DND-41 (cell line): ENCODE results near the gene CPXM1.

ENCODE experiments used
- ATAC-seq: fragments of 200-7000 bp; cut with Tn5 transposase; 3 replicates; pipeline ENCODE4 v1.9.1; 2021; ENCODE audit warnings: low read depth; ENCODE audit not compliant: insufficient read depth
- DNase-seq: peaks from one replicate; pipeline ENCODE4 v3.0.0-alpha.2; 2020
- H2AFZ ChIP-seq: 2 replicates; pipeline ENCODE4 v1.6.0; 2012; ENCODE audit warnings: low read depth, low read length
- H3K27ac ChIP-seq: 2 replicates; pipeline ENCODE4 v1.5.1; 2012; ENCODE audit warnings: low read length, inconsistent platforms
- H3K27me3 ChIP-seq: fragments of 200-600 bp; sonication (generic); 2 replicates; pipeline ENCODE4 v1.6.0; 2012; ENCODE audit warnings: low read length, mild to moderate bottlenecking, inconsistent platforms; ENCODE audit not compliant: insufficient read depth, poor library complexity
- H3K36me3 ChIP-seq: 2 replicates; pipeline ENCODE4 v1.5.1; 2012; ENCODE audit warnings: low read length, inconsistent platforms; ENCODE audit not compliant: insufficient read depth
- H3K4me1 ChIP-seq: 2 replicates; pipeline ENCODE4 v1.5.1; 2012; ENCODE audit warnings: mild to moderate bottlenecking, low read length; ENCODE audit not compliant: insufficient read depth
- H3K4me2 ChIP-seq: 2 replicates; pipeline ENCODE4 v1.6.0; 2012; ENCODE audit warnings: mild to moderate bottlenecking, moderate library complexity, low read length, inconsistent platforms; ENCODE audit not compliant: insufficient read depth
- H3K4me3 ChIP-seq, 2 experiments: fragments of 200-600 bp in 1 of 2; shearing (Covaris generic) in 1 of 2; 2 replicates each; pipeline ENCODE4 v1.5.1; 2012 to 2016; ENCODE audit warnings: inconsistent platforms in 2 of 2, low read length in 2 of 2, mild to moderate bottlenecking in 2 of 2, low read depth in 1 of 2, moderate library complexity in 1 of 2
- H3K79me2 ChIP-seq: 2 replicates; pipeline ENCODE4 v1.6.0; 2012; ENCODE audit warnings: low read length, inconsistent platforms; ENCODE audit not compliant: insufficient read depth
- H3K9ac ChIP-seq: 2 replicates; pipeline ENCODE4 v1.6.0; 2012; ENCODE audit warnings: low read depth, mild to moderate bottlenecking, inconsistent platforms, low read length, moderate library complexity
- H3K9me3 ChIP-seq: 2 replicates; pipeline ENCODE4 v1.5.1; 2012; ENCODE audit warnings: low read length, moderate library complexity, mild to moderate bottlenecking, inconsistent platforms; ENCODE audit not compliant: insufficient read depth, severe bottlenecking
- H4K20me1 ChIP-seq: 2 replicates; pipeline ENCODE4 v1.6.0; 2012; ENCODE audit warnings: low read length; ENCODE audit not compliant: insufficient read depth
- CTCF ChIP-seq: IDR thresholded peaks from 2 replicates; pipeline ENCODE4 v1.5.1; 2012; ENCODE audit warnings: borderline replicate concordance, low read length, moderate library complexity, mild to moderate bottlenecking; ENCODE audit not compliant: poor library complexity, severe bottlenecking; ENCODE audit errors: extremely low read depth
- EZH2 ChIP-seq: IDR thresholded peaks from 3 replicates; pipeline ENCODE4 v1.6.1; 2012; ENCODE audit warnings: borderline replicate concordance, low read depth, mild to moderate bottlenecking, moderate library complexity, low read length, inconsistent platforms; ENCODE audit not compliant: severe bottlenecking

CPXM1 gene

DNA sequence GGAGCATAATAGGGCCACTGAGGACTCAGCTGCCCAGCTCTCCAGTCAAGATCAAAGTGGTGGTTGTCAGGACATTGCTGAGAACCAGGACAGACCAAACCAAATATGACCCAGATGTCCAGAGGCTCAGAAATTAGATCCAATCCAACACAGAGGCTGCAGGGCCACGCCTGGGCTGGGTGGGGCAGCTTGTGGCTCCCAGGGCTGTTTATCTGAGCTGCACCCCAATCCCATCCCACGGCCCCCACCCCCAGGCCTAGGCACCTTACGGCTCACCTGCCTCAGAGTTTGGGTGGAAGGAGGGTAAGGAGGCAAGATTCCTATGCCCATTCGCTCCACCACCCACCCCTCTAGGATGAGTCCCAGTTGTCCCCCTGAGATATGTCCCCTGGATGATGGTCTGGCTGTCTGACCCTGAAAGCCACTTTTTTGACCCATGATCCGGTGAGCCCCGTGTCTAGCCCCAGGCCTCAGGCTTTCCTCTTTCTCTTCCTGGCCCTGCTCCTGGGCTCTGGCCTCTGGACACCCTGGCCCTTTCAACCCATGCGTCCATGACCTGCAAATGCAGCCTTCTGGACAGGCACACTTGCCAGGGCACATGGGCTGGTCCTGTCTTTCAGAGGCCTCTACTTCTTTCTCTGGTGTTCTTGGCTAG is 40.0 kb downstream of the CPXM1 start:
- DNase-seq (no peak), ATAC-seq (no peak)
- H2AFZ ChIP-seq = no peak overlapping the region
- H3K4me1 ChIP-seq = no peaks in the 10 kb centered on the region
- no peaks in the 10 kb centered on the region for H3K9me3 ChIP-seq
- H3K36me3 ChIP-seq = no peaks in the 10 kb centered on the region
- peaks cover 6% of the 10 kb centered on the region for H3K27me3 ChIP-seq
- H3K27ac ChIP-seq = no peak overlapping the region
- TF ChIP-seq CTCF (no peak), EZH2 (no peak)
- H3K4me3 ChIP-seq = no peak overlapping the region
- H3K9ac ChIP-seq = no peak overlapping the region
- H4K20me1 ChIP-seq = peaks cover 12% of the 10 kb centered on the region; the same call in 1 of the 2 replicates
- no peak overlapping the region for H3K4me2 ChIP-seq
- no peaks in the 10 kb centered on the region for H3K79me2 ChIP-seq

DNA sequence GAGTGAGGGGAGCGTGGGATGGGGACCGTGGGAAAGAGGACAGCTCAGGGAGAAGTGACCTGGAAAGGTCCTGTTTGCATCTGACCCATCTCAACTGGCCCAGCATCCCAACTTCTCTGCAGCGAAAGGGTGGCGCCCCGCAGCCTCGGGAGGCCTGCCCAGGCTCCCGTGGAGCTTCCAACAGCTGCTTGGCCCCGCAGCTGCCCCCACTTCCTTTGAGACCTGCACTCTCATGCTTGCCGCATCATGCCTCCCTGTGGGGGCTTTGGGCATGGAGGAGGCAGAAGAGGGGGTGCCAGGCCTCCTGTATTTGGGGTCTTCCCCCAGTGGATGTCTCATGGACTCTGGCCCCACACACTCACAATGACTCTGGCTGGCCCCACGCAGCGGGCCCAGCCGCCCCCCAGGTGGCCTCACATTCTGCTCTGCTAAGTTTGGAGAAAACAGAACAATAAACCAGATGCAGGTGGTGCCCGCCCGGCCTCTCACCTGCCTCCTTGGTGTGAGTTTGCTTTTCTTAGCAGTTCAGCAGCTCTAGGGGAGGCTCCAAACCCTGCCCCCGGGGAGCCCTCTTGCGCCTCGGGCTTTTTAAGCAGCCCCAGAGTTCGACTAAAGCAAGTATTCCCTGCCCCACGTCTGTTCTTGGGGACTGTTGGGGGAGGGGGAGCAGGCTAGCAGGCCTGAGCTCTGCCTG is 40.7 kb downstream of the CPXM1 start:
- no peak for TF ChIP-seq CTCF
- no peak for TF ChIP-seq EZH2
- Histone ChIP-seq H3K27me3 (peaks cover 7% of the 10 kb centered on the region), H3K4me3 (no peak overlapping the region), H2AFZ (no peak overlapping the region), H3K9me3 (no peaks in the 10 kb centered on the region), H3K79me2 (no peaks in the 10 kb centered on the region), H3K9ac (no peak overlapping the region), H4K20me1 (peaks cover 12% of the 10 kb centered on the region; the same call in 1 of the 2 replicates), H3K36me3 (no peaks in the 10 kb centered on the region), H3K27ac (no peak overlapping the region), H3K4me1 (no peaks in the 10 kb centered on the region), H3K4me2 (no peak overlapping the region)
- 0 out of 3 replicates have a peak, but pooled peaks have one; percentile 39 for ATAC-seq
- DNase-seq = no peak

GRCh38 chr20:2759143-2759542 is 41.3 kb downstream of the CPXM1 start:
- DNase-seq (no peak), ATAC-seq (no peak)
- Histone ChIP-seq H3K36me3 (no peaks in the 10 kb centered on the region), H4K20me1 (peaks cover 18% of the 10 kb centered on the region), H3K4me3 (no peak overlapping the region), H3K27ac (no peak overlapping the region), H3K4me2 (no peak overlapping the region), H2AFZ (no peak overlapping the region), H3K27me3 (peaks cover 11% of the 10 kb centered on the region), H3K4me1 (no peaks in the 10 kb centered on the region), H3K9ac (no peak overlapping the region), H3K9me3 (no peaks in the 10 kb centered on the region), H3K79me2 (no peaks in the 10 kb centered on the region)
- TF ChIP-seq EZH2 (no peak), CTCF (no peak)
